Measurements from ENCODE around the gene THOP1. TPM values are rescaled to one million over a fixed set of nuclear protein-coding genes. Genes with fewer than 3 reads are reported as not detected.

Gene THOP1
- polyA plus RNA-seq, 3 donors = 13.4 to 17.6 (median 14.6) TPM

GRCh38 chr19:2754659-2755447 lies 30.4 kb upstream of the THOP1 start:
- peaks cover 7% of the 10 kb centered on the region in 2 donors for H3K4me1 ChIP-seq (ENCODE audit: control insufficient read depth in 1 of 2, insufficient read depth in 2 of 2, low read length in 2 of 2)
- H3K4me2 ChIP-seq (replicated peaks; ENCODE audit: extremely low read depth, low read length, poor library complexity, severe bottlenecking) = no peak overlapping the region
- Mint-ChIP-seq H3K9me3 (peaks cover 0 to 2% (median 0%) of the 10 kb centered on the region in 7 donors), H3K36me3 (peaks cover 37 to 66% of the 10 kb centered on the region in 2 donors), H3K4me3 (no peak overlapping the region), H3K27me3 (ENCODE audit: low read depth in 3 of 3) (peaks cover 0 to 3% (median 0%) of the 10 kb centered on the region in 3 donors), H3K27ac (no peak overlapping the region), H3K4me1 (peaks cover 7% of the 10 kb centered on the region)
- intact Hi-C loops (cut with micrococcal nuclease) = no loop called here
- H3K9ac ChIP-seq (ENCODE audit: insufficient read depth, low read length, poor library complexity, severe bottlenecking) = no peak overlapping the region
- 97% methylated on average over 33 of the region's 43 CpGs for WGBS (ENCODE audit: insufficient coverage)
- no peak overlapping the region for H2AFZ ChIP-seq (ENCODE audit: insufficient read depth, low read depth, low read length, poor library complexity, severe bottlenecking)
- no peak overlapping the region for H3K27ac ChIP-seq (ENCODE audit: low read depth in 1 of 2, low read length in 2 of 2)
- H3K9me3 ChIP-seq (replicated peaks in 1 of 2; ENCODE audit: control insufficient read depth in 1 of 2, insufficient read depth in 1 of 2, low read length in 2 of 2) = no peaks in the 10 kb centered on the region
- H4K20me1 ChIP-seq (ENCODE audit: insufficient read depth, low read length) = no peaks in the 10 kb centered on the region
- H3K4me3 ChIP-seq (replicated peaks in 1 of 3; ENCODE audit: low read depth in 2 of 3, low read length in 3 of 3) = no peak overlapping the region
- DNase-seq = no peak
- no peaks in the 10 kb centered on the region for H3K27me3 ChIP-seq (ENCODE audit: control insufficient read depth in 2 of 2, insufficient read depth in 2 of 2, low read length in 2 of 2)
- no peaks in the 10 kb centered on the region for H3K79me2 ChIP-seq (ENCODE audit: insufficient read depth, low read length)
- peaks cover 45 to 64% of the 10 kb centered on the region in 2 donors for H3K36me3 ChIP-seq (replicated peaks in 1 of 2; ENCODE audit: control insufficient read depth in 1 of 2, insufficient read depth in 2 of 2, low read length in 2 of 2)
- TF ChIP-seq CTCF (IDR thresholded peaks at IDR 0.05) = no peak

GRCh38 chr19:2755448-2755705 lies 29.9 kb upstream of the THOP1 start:
- no peak for DNase-seq
- Histone ChIP-seq H3K79me2 (ENCODE audit: insufficient read depth, low read length) (no peaks in the 10 kb centered on the region), H4K20me1 (ENCODE audit: insufficient read depth, low read length) (no peaks in the 10 kb centered on the region), H3K4me3 (replicated peaks in 1 of 3; ENCODE audit: low read depth in 2 of 3, low read length in 3 of 3) (no peak overlapping the region), H3K4me2 (replicated peaks; ENCODE audit: extremely low read depth, low read length, poor library complexity, severe bottlenecking) (no peak overlapping the region), H3K9me3 (replicated peaks in 1 of 2; ENCODE audit: control insufficient read depth in 1 of 2, insufficient read depth in 1 of 2, low read length in 2 of 2) (no peaks in the 10 kb centered on the region), H3K4me1 (ENCODE audit: control insufficient read depth in 1 of 2, insufficient read depth in 2 of 2, low read length in 2 of 2) (peaks cover 6 to 7% of the 10 kb centered on the region in 2 donors), H2AFZ (ENCODE audit: insufficient read depth, low read depth, low read length, poor library complexity, severe bottlenecking) (no peak overlapping the region), H3K36me3 (replicated peaks in 1 of 2; ENCODE audit: control insufficient read depth in 1 of 2, insufficient read depth in 2 of 2, low read length in 2 of 2) (peaks cover 45 to 65% of the 10 kb centered on the region in 2 donors), H3K27me3 (ENCODE audit: control insufficient read depth in 2 of 2, insufficient read depth in 2 of 2, low read length in 2 of 2) (no peaks in the 10 kb centered on the region), H3K27ac (ENCODE audit: low read depth in 1 of 2, low read length in 2 of 2) (no peak overlapping the region), H3K9ac (ENCODE audit: insufficient read depth, low read length, poor library complexity, severe bottlenecking) (no peak overlapping the region)
- no peak for TF ChIP-seq CTCF (IDR thresholded peaks at IDR 0.05)
- Mint-ChIP-seq H3K4me1 (peaks cover 7% of the 10 kb centered on the region), H3K36me3 (peaks cover 38 to 71% of the 10 kb centered on the region in 2 donors), H3K4me3 (no peak overlapping the region), H3K27ac (no peak overlapping the region), H3K27me3 (ENCODE audit: low read depth in 3 of 3) (peaks cover 0 to 3% (median 0%) of the 10 kb centered on the region in 3 donors), H3K9me3 (peaks cover 0 to 2% (median 0%) of the 10 kb centered on the region in 7 donors)
- WGBS (ENCODE audit: insufficient coverage) = 95% methylated on average over 16 of the region's 16 CpGs
- intact Hi-C loops (cut with micrococcal nuclease) = no loop called here
